ENCODE results near the gene PLPPR3.

PLPPR3 gene

GRCh38 chr19:803099-803561 is 18.6 kb downstream of the PLPPR3 start:
- peak overlapping the region; percentile 73 for H3K27ac ChIP-seq (ENCODE audit: low read depth, low read length)
- no peaks in the 10 kb centered on the region for H3K27me3 ChIP-seq (ENCODE audit: control insufficient read depth in 1 of 2, insufficient read depth in 2 of 2, low read length in 2 of 2)
- H3K9me3 ChIP-seq (ENCODE audit: low read length) = no peaks in the 10 kb centered on the region
- peaks cover 52% of the 10 kb centered on the region for H3K4me1 ChIP-seq (ENCODE audit: insufficient read depth, low read length)
- peaks cover 53% of the 10 kb centered on the region for H3K36me3 ChIP-seq (ENCODE audit: insufficient read depth, low read length)
- no peak overlapping the region for H3K4me3 ChIP-seq (ENCODE audit: low read depth in 1 of 2, low read length in 2 of 2)
- H3K9ac ChIP-seq (ENCODE audit: low read length) = no peak overlapping the region

DNA sequence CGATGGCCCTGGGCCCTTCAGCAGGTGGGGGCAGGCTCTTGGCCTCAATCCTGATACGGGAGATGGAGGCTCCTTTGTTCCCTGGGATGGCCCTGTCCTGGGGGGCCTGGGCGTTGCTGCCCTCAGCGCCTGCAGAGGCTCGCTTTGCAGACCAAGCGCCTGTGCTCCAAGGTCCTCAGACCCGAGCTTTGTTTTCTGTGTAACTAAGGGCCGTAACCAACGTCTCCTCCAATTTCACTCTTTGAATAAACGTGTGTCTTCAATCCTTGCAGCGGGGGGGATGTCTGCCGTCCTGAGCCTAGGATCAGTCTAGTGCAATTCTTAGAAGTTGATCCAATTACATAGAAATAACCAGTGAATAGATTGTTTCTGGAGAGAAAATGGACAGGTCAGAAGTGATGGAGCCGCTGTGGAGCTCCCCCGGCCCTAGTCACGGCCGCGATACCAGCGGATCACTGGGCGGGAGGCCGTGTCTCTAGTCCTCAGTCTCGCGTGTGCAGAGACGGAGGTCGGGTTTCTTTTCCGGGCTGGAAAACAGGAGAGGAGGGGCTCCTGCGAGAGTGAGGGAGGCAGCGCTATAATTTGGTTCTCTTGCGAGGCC is 19.2 kb downstream of the PLPPR3 start:
- peak overlapping the region; percentile 73 for H3K27ac ChIP-seq (ENCODE audit: low read depth, low read length)

DNA sequence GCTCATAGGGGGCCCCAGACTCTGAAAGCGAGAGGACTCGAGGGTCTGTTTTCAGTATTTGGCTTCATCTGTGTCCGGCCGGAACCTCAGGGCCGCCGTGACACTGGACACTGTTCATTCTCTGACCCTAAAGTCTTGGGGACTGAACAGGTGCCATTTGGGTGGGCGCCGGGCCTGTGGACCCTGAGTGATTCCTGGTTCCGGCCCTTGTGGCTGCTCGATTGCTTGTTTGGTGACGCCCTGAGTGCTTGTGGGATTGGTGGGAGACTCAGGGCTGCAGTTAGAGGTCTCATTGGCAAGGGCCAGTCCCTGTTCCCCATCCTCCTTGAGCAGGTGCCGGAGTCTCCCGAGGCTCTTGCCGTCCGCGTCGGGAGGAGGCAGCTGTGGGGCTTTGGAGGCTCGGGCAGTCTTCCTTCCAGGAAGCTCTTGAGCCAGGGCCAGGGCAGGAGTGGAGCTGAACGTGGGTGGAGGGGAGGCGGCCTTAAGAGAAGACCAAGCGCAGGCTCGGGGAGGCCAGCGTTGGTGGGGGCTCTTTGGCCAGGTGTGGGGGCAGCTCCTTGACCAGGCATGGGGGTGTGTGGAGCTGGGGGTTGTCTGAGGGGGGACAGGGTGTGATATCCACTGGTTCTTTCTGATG is 19.8 kb downstream of the PLPPR3 start:
- H3K9ac ChIP-seq (ENCODE audit: low read length) = no peak overlapping the region
- peak overlapping the region in 1 of 2 donors; percentile 37 for H3K4me3 ChIP-seq (ENCODE audit: low read depth in 1 of 2, low read length in 2 of 2)
- peaks cover 52% of the 10 kb centered on the region for H3K4me1 ChIP-seq (ENCODE audit: insufficient read depth, low read length)
- H3K27ac ChIP-seq (ENCODE audit: low read depth, low read length) = peak overlapping the region; percentile 73
- no peaks in the 10 kb centered on the region for H3K27me3 ChIP-seq (ENCODE audit: control insufficient read depth in 1 of 2, insufficient read depth in 2 of 2, low read length in 2 of 2)
- peaks cover 41% of the 10 kb centered on the region for H3K36me3 ChIP-seq (ENCODE audit: insufficient read depth, low read length)
- H3K9me3 ChIP-seq (ENCODE audit: low read length) = no peaks in the 10 kb centered on the region

More for the DNA sequence above, 19.2 kb downstream of the PLPPR3 start:
- Histone ChIP-seq H3K9ac (ENCODE audit: low read length) (no peak overlapping the region), H3K4me1 (ENCODE audit: insufficient read depth, low read length) (peaks cover 52% of the 10 kb centered on the region), H3K36me3 (ENCODE audit: insufficient read depth, low read length) (peaks cover 48% of the 10 kb centered on the region), H3K9me3 (ENCODE audit: low read length) (no peaks in the 10 kb centered on the region), H3K4me3 (ENCODE audit: low read depth in 1 of 2, low read length in 2 of 2) (peak overlapping the region in 1 of 2 donors; percentile 26), H3K27me3 (ENCODE audit: control insufficient read depth in 1 of 2, insufficient read depth in 2 of 2, low read length in 2 of 2) (no peaks in the 10 kb centered on the region)

DNA sequence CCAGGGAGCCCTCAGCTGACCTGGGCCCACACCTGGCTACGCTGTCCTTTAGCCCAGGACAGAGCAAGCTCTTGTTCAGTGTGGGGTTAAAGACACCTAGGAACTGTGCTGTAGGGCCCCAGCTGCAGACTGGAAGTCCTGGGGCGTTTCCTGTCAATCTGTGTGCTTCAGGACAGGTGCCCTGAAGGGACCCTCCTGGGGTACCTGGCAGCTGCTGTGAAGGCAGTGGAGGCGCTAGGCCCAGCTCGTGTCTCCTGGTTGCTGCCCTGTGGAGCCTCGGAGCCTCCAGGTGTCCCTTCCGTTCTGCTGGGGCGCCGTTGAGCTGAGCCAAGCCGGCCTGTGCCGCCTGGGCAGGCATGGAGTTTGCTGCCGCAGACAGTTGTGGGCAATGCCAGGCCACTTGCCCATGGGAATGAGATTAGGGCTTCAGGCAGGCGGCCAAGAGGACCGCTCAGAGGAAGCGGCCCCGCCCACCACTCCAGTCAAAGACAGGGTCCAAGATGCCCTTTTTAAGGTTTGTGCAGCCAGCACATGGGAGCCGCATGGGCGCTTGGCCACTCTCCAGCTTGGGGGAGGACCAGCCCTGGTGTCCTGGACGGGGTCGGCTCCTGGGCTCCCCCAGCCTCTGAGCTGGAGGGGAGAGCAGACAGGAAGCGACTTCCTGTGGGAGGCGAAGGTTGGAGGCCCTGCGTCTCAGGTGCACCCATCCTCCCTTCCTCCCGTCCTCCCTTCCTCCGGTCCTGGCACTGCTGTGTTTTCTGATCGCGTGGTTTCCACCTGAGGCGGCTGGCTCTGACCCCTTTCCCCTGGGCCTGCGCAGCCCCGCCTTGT is 20.5 kb downstream of the PLPPR3 start:
- H3K36me3 ChIP-seq (ENCODE audit: insufficient read depth, low read length) = peaks cover 34% of the 10 kb centered on the region
- no peak overlapping the region for H3K9ac ChIP-seq (ENCODE audit: low read length)
- peaks cover 54% of the 10 kb centered on the region for H3K4me1 ChIP-seq (ENCODE audit: insufficient read depth, low read length)

GRCh38 chr19:800360-801029 is 21.3 kb downstream of the PLPPR3 start:
- Histone ChIP-seq H3K4me3 (ENCODE audit: low read depth in 1 of 2, low read length in 2 of 2) (peak overlapping the region in 1 of 2 donors; percentile 32), H3K4me1 (ENCODE audit: insufficient read depth, low read length) (peaks cover 61% of the 10 kb centered on the region), H3K9me3 (ENCODE audit: low read length) (no peaks in the 10 kb centered on the region), H3K27ac (ENCODE audit: low read depth, low read length) (peak overlapping the region; percentile 73), H3K27me3 (ENCODE audit: control insufficient read depth in 1 of 2, insufficient read depth in 2 of 2, low read length in 2 of 2) (no peaks in the 10 kb centered on the region), H3K9ac (ENCODE audit: low read length) (peak overlapping the region; percentile 14), H3K36me3 (ENCODE audit: insufficient read depth, low read length) (peaks cover 32% of the 10 kb centered on the region)

More for the DNA sequence above, 20.5 kb downstream of the PLPPR3 start:
- Histone ChIP-seq H3K4me3 (ENCODE audit: low read depth in 1 of 2, low read length in 2 of 2) (peak overlapping the region; percentile 21 to 37), H3K27me3 (ENCODE audit: control insufficient read depth in 1 of 2, insufficient read depth in 2 of 2, low read length in 2 of 2) (no peaks in the 10 kb centered on the region), H3K9me3 (ENCODE audit: low read length) (no peaks in the 10 kb centered on the region), H3K27ac (ENCODE audit: low read depth, low read length) (peak overlapping the region; percentile 73)

DNA sequence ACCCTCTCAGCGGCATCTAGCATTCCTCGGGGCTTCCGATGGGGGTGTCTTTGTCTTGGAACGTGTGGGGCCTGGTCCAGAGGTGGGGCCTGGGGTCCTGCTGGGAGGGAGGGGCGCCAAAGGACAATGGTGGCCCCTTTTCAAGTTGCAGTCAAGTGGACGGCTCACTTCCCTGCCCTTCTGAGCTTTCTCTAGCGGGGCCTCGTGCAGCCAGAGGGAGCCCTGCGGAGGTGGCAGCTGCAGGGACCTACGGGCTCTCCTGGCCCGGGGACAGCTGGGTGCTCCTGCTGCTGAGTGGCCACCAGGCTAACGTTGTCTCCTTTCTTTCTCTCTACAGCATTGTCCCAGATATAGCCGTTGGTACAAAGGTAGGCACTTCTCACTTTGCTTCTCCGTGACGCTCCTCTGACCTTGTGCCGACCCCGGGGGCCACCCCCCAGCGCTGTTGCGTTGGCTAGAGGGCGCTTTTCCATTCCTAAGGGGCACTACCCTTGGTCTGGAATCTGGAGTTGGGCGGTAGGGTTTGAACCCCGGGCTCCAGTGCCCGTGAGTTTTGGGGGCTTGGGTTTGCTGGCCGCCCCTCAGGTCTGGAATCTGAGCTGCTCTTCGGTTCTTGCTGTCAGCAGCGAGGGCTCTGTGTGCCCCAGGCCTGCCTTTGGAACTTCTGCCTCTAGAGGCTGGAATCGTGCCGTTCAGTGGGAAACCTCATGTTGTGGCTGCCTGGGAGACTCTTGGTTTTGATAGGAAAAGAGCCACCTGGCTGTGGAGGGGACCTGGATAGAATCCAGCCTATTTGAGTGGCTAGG is 22.5 kb downstream of the PLPPR3 start:
- H3K27ac ChIP-seq (ENCODE audit: low read depth, low read length) = peak overlapping the region; percentile 82
- peaks cover 61% of the 10 kb centered on the region for H3K4me1 ChIP-seq (ENCODE audit: insufficient read depth, low read length)
- H3K27me3 ChIP-seq (ENCODE audit: control insufficient read depth in 1 of 2, insufficient read depth in 2 of 2, low read length in 2 of 2) = no peaks in the 10 kb centered on the region
- H3K4me3 ChIP-seq (ENCODE audit: low read depth in 1 of 2, low read length in 2 of 2) = peak overlapping the region; percentile 72
- peaks cover 20% of the 10 kb centered on the region for H3K36me3 ChIP-seq (ENCODE audit: insufficient read depth, low read length)
- peak overlapping the region; percentile 14 for H3K9ac ChIP-seq (ENCODE audit: low read length)
- H3K9me3 ChIP-seq (ENCODE audit: low read length) = no peaks in the 10 kb centered on the region

DNA sequence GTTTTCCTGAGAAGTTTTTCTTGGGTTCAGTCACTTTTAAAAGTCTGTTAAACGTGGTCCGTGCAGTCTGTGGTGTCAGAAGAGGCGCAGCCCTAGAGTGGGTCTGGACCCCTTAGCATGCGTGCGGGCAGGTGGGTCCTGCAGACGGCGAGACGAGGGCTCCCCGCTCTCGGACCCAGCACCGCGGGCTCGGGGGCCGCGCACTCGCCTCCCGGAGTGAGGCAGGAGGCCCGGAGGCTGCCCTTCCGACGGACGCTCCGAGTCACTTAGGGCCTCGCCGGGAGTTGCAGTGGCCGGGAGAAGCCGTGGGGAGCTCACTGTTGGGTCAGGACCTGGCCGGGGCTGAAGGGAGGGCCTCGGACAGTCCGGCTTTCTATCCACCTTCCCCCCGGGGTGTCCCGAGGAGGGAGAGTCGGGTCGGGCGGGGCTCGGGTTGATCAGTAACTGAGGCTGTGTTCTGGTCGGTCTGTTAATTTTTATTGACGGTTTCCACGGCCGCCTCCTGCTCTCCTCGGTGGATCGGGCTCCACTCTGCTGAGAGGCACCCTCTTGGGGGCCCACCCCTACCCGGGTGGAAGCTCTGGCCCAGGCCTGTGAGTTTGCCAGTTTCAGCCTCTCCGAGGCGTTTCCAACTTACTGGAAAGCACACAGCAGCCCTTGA is 23.2 kb downstream of the PLPPR3 start:
- peaks cover 13% of the 10 kb centered on the region for H3K36me3 ChIP-seq (ENCODE audit: insufficient read depth, low read length)
- H3K4me1 ChIP-seq (ENCODE audit: insufficient read depth, low read length) = peaks cover 60% of the 10 kb centered on the region
- peak overlapping the region; percentile 82 for H3K27ac ChIP-seq (ENCODE audit: low read depth, low read length)

DNA sequence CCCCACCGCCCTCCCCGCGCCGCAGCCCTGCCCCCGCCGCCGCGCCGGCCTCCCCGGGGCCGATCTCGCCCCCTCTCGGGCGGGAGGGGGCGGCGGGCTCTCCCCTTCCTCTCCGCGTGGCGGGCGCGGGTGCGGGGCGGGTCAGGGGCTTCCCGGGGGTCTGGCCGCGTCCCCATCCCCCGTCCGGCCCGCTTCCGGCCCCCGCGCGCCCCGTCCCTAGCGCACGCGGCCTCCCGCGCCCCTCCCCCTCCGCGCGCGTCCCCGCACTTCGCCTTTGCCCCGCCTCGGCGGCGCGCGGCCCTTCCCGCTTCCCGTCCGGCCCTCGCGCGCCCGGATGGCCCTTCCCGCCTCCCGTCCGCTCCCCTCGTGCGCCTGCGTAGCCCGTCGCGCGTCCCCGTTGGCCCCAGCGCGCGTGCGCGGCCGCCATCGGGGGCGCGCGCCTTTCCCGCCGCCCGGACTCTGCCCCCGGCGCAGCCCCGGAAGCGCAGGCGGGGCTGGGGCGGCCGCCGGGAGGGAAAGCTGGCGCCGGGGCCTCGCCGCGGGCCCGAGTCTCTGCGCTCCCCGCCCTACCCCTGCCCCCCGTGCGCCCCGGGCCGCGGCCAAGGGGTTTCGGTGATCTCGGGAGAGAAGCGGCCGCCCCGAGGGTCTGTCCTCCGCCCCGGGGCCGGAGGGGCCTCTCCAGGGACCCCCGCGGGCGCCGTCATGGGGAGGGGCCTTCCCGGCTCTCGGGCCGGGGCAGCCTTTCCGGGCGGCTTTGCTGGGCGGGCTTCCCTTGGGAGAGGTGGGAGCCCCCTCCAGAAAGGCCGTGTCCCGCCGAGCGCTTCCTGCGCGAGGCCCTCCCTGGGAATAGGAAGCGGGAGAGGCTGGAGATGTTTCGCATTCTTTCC is 24.0 kb downstream of the PLPPR3 start:
- no peaks in the 10 kb centered on the region for H3K27me3 ChIP-seq (ENCODE audit: control insufficient read depth in 1 of 2, insufficient read depth in 2 of 2, low read length in 2 of 2)
- H3K9ac ChIP-seq (ENCODE audit: low read length) = no peak overlapping the region
- no peaks in the 10 kb centered on the region for H3K9me3 ChIP-seq (ENCODE audit: low read length)
- peak overlapping the region; percentile 82 for H3K27ac ChIP-seq (ENCODE audit: low read depth, low read length)
- peak overlapping the region; percentile 72 for H3K4me3 ChIP-seq (ENCODE audit: low read depth in 1 of 2, low read length in 2 of 2)
- H3K36me3 ChIP-seq (ENCODE audit: insufficient read depth, low read length) = peaks cover 11% of the 10 kb centered on the region
- H3K4me1 ChIP-seq (ENCODE audit: insufficient read depth, low read length) = peaks cover 52% of the 10 kb centered on the region

More for the DNA sequence above, 23.2 kb downstream of the PLPPR3 start:
- peak overlapping the region; percentile 72 for H3K4me3 ChIP-seq (ENCODE audit: low read depth in 1 of 2, low read length in 2 of 2)
- H3K27me3 ChIP-seq (ENCODE audit: control insufficient read depth in 1 of 2, insufficient read depth in 2 of 2, low read length in 2 of 2) = no peaks in the 10 kb centered on the region
- no peaks in the 10 kb centered on the region for H3K9me3 ChIP-seq (ENCODE audit: low read length)
- peak overlapping the region; percentile 14 for H3K9ac ChIP-seq (ENCODE audit: low read length)

- H3K9ac ChIP-seq (ENCODE audit: low read length) = peak within 1 kb of the TSS; percentile 39
- peaks cover 11% of the 10 kb centered on the region for H3K36me3 ChIP-seq (ENCODE audit: insufficient read depth, low read length)
- no peaks in the 10 kb centered on the region for H3K27me3 ChIP-seq (ENCODE audit: control insufficient read depth in 1 of 2, insufficient read depth in 2 of 2, low read length in 2 of 2)
- peak within 1 kb of the TSS; percentile 72 to 79 for H3K4me3 ChIP-seq (ENCODE audit: low read depth in 1 of 2, low read length in 2 of 2)
- peak within 1 kb of the TSS; percentile 82 for H3K27ac ChIP-seq (ENCODE audit: low read depth, low read length)
- H3K9me3 ChIP-seq (ENCODE audit: low read length) = no peaks in the 10 kb centered on the region
- peaks cover 44% of the 10 kb centered on the region for H3K4me1 ChIP-seq (ENCODE audit: insufficient read depth, low read length)
Measured at GRCh38 chr19:796692-797527, 24.8 kb downstream of the PLPPR3 start, which contains the start of gene PTBP1. TSS of gene PTBP1 (plus strand) at chr19:797452. CDS start at chr19:797498, 46 bp downstream.

Measured in muscle layer of colon (tissue), 2 donors.